ENCODE data around the gene ACTN4.
"Not testable (repeated sequence)": the region's sequence is repeated elsewhere in the genome, so short reads cannot be mapped to it uniquely, and the experiment has no call there.

Gene ACTN4

GRCh38 chr19:38741670-38742069 is 94.2 kb downstream of the ACTN4 start:
- DNase-seq, result no peak

- no peak for DNase-seq
Measured at GRCh38 chr19:38742296-38742695, 94.8 kb downstream of the ACTN4 start.

GRCh38 chr19:38742906-38743305 is 95.5 kb downstream of the ACTN4 start:
- no peak for DNase-seq

GRCh38 chr19:38743394-38744297 is 96.2 kb downstream of the ACTN4 start:
- DNase-seq, result no peak

GRCh38 chr19:38744298-38744681 is 96.8 kb downstream of the ACTN4 start, which contains the start of gene CAPN12:
Gene CAPN12, minus strand, starts transcription at chr19:38744474. Its CDS starts 309 bp downstream, at chr19:38744165.
- no peak for DNase-seq

- no peak for DNase-seq
Measured at GRCh38 chr19:38744874-38745273, 97.4 kb downstream of the ACTN4 start.

- no peak for DNase-seq
Measured at GRCh38 chr19:38745316-38745715, 97.9 kb downstream of the ACTN4 start.

GRCh38 chr19:38753783-38754182 is 106.3 kb downstream of the ACTN4 start:
- not testable (repeated sequence) for DNase-seq

- DNase-seq, result not testable (repeated sequence)
Measured at GRCh38 chr19:38754196-38754595, 106.7 kb downstream of the ACTN4 start.

- peak; percentile 63 for DNase-seq
Measured at GRCh38 chr19:38759590-38760003, 112.1 kb downstream of the ACTN4 start.

- not testable (repeated sequence) for DNase-seq
Measured at GRCh38 chr19:38760805-38761517, 113.5 kb downstream of the ACTN4 start.

- not testable (repeated sequence) for DNase-seq
Measured at GRCh38 chr19:38761884-38762389, 114.5 kb downstream of the ACTN4 start.

- no peak for DNase-seq
Measured at GRCh38 chr19:38763795-38764220, 116.4 kb downstream of the ACTN4 start.

- no peak for DNase-seq
Measured at GRCh38 chr19:38765214-38765613, 117.8 kb downstream of the ACTN4 start.

- DNase-seq, result no peak
Measured at GRCh38 chr19:38766276-38767047, 119.0 kb downstream of the ACTN4 start.

- peak; percentile 90 for DNase-seq
Measured at GRCh38 chr19:38769635-38770211, 122.3 kb downstream of the ACTN4 start.

GRCh38 chr19:38770228-38770948 is 122.9 kb downstream of the ACTN4 start:
- DNase-seq, result not testable (repeated sequence)

- DNase-seq, result not testable (repeated sequence)
Measured at GRCh38 chr19:38770949-38771275, 123.5 kb downstream of the ACTN4 start.

- not testable (repeated sequence) for DNase-seq
Measured at GRCh38 chr19:38771569-38771968, 124.1 kb downstream of the ACTN4 start.

- no peak for DNase-seq
Measured at GRCh38 chr19:38773469-38774177, 126.2 kb downstream of the ACTN4 start, which contains the start of gene LGALS7. Gene LGALS7, minus strand, starts transcription at chr19:38773517. Its CDS starts 25 bp downstream, at chr19:38773492.
